Astrocyte of the spinal cord (primary cell): ENCODE measurements around the gene TRPM3.

ENCODE experiments used
- DNase-seq: peaks from one replicate; pipeline ENCODE4 v3.0.0; 2011; ENCODE audit warnings: low read depth, low spot score
- H3K4me3 ChIP-seq: 2 replicates; pipeline ENCODE4 v1.5.1; 2011; ENCODE audit warnings: low read depth, mild to moderate bottlenecking, low read length, moderate library complexity
- in situ Hi-C: cut with HindIII; loops from 2 replicates; pipeline ENCODE4 v1.10.0; 2017; ENCODE audit warnings: low sequenced_read_pairs
- TF ChIP-seq, protein P1 (sequence below): IDR thresholded peaks from 2 replicates; pipeline ENCODE4 v1.5.1; 2012; ENCODE audit warnings: low read depth, mild to moderate bottlenecking, low read length, inconsistent platforms

TRPM3 gene

DNA sequence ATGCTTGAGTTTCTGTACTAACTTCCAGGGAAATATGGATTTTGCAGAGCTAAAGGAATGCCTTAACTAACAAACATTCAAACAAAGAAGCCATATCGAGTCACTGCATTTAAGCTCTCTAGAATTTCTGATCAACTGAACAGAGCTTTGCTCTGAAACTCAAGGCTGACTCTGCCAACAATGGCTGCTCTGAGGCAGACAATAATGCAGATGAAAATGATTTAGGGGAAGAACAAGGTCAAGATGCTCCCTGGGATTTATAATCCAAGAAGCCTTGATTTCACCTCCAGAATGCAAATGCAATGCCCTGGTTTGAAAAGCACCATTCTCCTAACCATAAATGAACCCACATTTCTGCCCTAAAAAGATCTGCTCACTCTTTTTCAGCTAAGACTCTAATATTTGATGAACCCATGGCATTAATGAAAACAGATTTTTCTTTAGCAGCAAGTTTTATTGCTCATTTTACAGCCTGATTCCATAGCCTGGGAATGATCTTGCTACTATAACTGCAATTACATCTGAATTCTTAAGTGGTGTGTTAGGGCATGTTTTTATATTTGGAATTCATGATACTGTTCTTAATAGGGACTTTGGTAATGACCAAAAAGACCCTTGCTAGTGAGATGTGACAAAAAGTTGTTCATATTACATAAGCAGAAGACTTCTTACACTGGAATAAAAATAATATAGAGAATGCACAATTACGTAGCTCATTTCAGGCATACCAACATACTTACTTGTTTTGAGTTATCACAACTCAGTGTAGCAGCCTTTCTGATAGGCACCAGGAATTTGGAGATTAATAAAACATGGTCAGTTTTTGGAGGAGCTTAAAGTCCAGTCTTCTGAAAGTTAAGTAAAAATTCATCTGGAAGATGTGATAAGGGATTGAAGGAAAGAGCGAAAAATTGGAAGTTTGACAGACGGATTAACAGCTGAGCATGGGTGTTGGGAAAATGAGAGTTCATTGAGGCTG is 169.4 kb downstream of the TRPM3 start:
- DNase-seq = no peak
- no peak overlapping the region for H3K4me3 ChIP-seq
- TF ChIP-seq, protein P1, sequence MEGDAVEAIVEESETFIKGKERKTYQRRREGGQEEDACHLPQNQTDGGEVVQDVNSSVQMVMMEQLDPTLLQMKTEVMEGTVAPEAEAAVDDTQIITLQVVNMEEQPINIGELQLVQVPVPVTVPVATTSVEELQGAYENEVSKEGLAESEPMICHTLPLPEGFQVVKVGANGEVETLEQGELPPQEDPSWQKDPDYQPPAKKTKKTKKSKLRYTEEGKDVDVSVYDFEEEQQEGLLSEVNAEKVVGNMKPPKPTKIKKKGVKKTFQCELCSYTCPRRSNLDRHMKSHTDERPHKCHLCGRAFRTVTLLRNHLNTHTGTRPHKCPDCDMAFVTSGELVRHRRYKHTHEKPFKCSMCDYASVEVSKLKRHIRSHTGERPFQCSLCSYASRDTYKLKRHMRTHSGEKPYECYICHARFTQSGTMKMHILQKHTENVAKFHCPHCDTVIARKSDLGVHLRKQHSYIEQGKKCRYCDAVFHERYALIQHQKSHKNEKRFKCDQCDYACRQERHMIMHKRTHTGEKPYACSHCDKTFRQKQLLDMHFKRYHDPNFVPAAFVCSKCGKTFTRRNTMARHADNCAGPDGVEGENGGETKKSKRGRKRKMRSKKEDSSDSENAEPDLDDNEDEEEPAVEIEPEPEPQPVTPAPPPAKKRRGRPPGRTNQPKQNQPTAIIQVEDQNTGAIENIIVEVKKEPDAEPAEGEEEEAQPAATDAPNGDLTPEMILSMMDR = no peak
- in situ Hi-C loops = no loop called here

- DNase-seq = no peak
- TF ChIP-seq, protein P1 = no peak
- H3K4me3 ChIP-seq = no peak overlapping the region
- in situ Hi-C loops = no loop called here
Measured at GRCh38 chr9:70950270-70950669, 171.2 kb downstream of the TRPM3 start.

GRCh38 chr9:70949239-70949638 is 172.2 kb downstream of the TRPM3 start:
- no peak for DNase-seq
- no peak overlapping the region for H3K4me3 ChIP-seq
- TF ChIP-seq, protein P1 = no peak
- in situ Hi-C loops = no loop called here

DNA sequence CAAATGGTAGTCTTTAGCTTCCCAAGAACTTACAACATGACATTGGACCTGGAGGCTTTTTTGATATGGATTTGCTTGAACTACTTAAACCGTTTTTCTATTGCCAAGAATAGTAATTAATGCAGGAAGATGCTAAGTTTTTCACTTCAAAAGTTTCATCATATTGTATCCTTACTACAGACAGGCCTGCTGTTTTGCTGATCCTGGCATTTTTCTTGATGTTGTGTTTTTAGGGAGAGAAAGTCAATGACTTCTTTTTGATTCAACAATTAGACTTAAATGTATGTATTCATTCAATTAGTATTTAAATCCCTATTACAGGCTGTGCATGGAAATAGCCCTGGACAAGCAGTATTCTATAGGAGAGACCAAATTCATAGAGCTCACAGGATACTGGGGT is 172.7 kb downstream of the TRPM3 start:
- no peak for DNase-seq
- no peak overlapping the region for H3K4me3 ChIP-seq
- TF ChIP-seq, protein P1 = no peak
- in situ Hi-C loops = no loop called here

DNA sequence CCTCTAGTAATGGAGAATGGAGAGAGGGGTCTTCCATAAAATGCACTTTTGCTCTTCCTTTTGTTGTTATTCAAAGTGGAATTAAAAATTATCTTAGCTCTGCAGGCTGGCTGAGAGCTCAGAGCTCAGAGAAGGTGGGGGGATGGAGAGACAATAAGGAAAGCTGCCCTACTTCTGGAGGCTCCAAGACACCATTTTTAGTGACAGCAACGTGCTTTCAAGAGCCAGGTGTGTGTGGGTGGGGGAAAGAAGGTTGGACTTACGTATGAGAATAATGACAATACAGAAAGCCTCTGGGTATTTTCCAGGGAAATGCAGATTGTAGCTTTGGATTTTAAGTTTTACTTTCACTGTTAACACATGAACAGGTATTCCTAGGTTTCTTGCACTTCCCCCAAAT is 173.9 kb downstream of the TRPM3 start:
- DNase-seq = no peak
- H3K4me3 ChIP-seq = no peak overlapping the region
- in situ Hi-C loops = no loop called here
- TF ChIP-seq, protein P1 = no peak

GRCh38 chr9:70947086-70947485 is 174.3 kb downstream of the TRPM3 start:
- peak; percentile 46 for DNase-seq
- in situ Hi-C loops = no loop called here
- TF ChIP-seq, protein P1 = no peak
- H3K4me3 ChIP-seq = no peak overlapping the region
